A549 (cell line): ENCODE results near the gene RBMS3.

Source experiments
- EP300 ChIP-seq, 2 experiments: fragments of >200 bp; sonication (Bioruptor Twin); formaldehyde crosslinking; IDR thresholded peaks; 2 replicates in 1 of 2; 3 replicates in 1 of 2; pipeline ENCODE4 v1.6.1; 2016 to 2017
- MYC ChIP-seq: IDR thresholded peaks from 2 replicates; pipeline ENCODE4 v1.6.1; 2012; ENCODE audit warnings: mild to moderate bottlenecking, inconsistent platforms, low read length, improper control_type of control experiment, borderline replicate concordance
- POLR2A ChIP-seq: IDR thresholded peaks from 2 replicates; pipeline ENCODE4 v1.6.1; 2012; ENCODE audit warnings: mild to moderate bottlenecking, low read length
- TP53 ChIP-seq: fragments of 250-450 bp; sonication (Bioruptor Pico); IDR thresholded peaks from 2 replicates; pipeline ENCODE4 v1.5.0; 2021; ENCODE audit warnings: mild to moderate bottlenecking, moderate library complexity
- TF ChIP-seq, protein P1 (sequence below): fragments of >200 bp; sonication (Bioruptor Twin); formaldehyde crosslinking; IDR thresholded peaks from 3 replicates; pipeline ENCODE4 v1.5.1; 2016
- TF ChIP-seq, protein P2 (sequence below): IDR thresholded peaks from 2 replicates; pipeline ENCODE4 v1.6.1; 2012

DNA sequence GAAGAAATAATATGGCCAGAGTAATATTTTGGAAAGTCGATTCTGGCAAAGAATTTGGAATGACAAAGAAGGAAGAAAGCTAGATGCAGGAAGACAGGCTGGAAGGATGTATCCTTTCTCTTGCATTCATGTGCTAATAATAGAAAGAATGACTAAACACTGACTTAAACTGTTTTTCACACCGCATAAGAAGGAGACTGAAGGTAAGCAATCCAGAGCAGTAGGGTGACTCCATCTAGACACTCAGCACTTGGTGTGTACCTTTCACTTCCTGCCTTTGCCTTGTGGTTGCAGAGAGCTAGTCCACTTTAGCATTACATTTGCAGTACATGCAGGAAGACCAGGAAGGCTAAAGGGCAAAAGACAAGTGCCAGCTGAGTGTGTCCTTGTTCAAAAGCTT, 234.6 kb downstream of the RBMS3 start:
- TF ChIP-seq EP300 (IDR thresholded peaks at IDR 0.05) (no peak), POLR2A (no peak), TP53 (CRISPR knock-in tag) (no peak), MYC (no peak)
- TF ChIP-seq, protein P1, sequence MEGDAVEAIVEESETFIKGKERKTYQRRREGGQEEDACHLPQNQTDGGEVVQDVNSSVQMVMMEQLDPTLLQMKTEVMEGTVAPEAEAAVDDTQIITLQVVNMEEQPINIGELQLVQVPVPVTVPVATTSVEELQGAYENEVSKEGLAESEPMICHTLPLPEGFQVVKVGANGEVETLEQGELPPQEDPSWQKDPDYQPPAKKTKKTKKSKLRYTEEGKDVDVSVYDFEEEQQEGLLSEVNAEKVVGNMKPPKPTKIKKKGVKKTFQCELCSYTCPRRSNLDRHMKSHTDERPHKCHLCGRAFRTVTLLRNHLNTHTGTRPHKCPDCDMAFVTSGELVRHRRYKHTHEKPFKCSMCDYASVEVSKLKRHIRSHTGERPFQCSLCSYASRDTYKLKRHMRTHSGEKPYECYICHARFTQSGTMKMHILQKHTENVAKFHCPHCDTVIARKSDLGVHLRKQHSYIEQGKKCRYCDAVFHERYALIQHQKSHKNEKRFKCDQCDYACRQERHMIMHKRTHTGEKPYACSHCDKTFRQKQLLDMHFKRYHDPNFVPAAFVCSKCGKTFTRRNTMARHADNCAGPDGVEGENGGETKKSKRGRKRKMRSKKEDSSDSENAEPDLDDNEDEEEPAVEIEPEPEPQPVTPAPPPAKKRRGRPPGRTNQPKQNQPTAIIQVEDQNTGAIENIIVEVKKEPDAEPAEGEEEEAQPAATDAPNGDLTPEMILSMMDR, result no peak
- TF ChIP-seq, protein P2, sequence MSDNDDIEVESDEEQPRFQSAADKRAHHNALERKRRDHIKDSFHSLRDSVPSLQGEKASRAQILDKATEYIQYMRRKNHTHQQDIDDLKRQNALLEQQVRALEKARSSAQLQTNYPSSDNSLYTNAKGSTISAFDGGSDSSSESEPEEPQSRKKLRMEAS, result no peak
